HG02840 (cell line): ENCODE results near the gene SRCAP.

Experiments
- ATAC-seq: cut with Tn5 transposase; IDR thresholded peaks from one replicate; pipeline ENCODE4 v1.9.1; 2021; ENCODE audit warnings: mild to moderate bottlenecking, moderate library complexity, moderate number of reproducible peaks; ENCODE audit not compliant: unreplicated experiment, low FRiP score

SRCAP gene

GRCh38 chr16:30698816-30699614 lies at the start of gene SRCAP:
SRCAP (plus strand) TSS chr16:30699171; CDS start chr16:30700825, 1,654 bp downstream.
- ATAC-seq: peak; percentile 29

- ATAC-seq: no peak
These were observed 49.1 kb upstream of the SRCAP start for GRCh38 chr16:30649725-30650368.

DNA sequence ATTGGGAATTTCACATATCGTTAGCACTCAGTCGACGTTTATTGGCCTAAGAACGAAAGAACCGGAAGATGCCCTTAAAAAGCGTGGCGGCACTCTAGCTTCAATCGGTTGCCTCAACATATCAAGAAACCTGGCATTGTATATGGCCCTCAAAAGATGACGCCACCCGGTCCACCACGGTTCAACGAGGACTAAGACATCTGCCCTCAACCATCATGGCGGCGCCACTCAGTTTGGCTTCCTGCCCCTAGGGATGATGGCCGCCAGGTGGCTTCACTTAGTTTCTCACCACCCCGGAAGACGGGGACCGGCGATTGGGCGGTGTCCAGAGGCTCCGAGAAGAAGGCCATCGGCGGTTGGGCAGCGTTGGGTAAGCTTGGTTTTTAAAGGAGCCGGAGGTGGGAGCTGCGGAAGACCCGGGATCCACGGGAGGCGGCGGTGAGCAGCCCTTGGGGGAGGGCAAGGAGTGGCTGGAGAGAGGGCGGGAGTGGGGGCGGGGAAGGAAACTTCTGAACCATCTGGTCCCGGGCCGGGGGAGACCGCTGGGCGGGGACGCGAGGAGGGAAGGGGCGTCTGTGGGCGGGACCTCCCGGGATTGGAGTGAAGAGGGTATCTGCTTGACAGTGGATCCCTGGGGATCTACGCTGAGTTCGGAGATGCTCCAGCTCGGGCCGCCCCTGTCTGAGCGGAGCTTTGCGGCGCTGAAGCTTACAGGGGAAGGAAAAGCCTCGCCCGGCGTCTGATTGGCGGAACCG lies 48.4 kb upstream of the SRCAP start, which contains the start of gene PRR14:
Gene PRR14, plus strand, starts transcription at position 592 of the 755 bp plus-strand sequence. CDS start 686 bp downstream, outside the sequence.
- peak; percentile 74 for ATAC-seq

GRCh38 chr16:30651124-30652004 lies 47.6 kb upstream of the SRCAP start:
- ATAC-seq: peak; percentile 45

- no peak for ATAC-seq
These were observed 47.0 kb upstream of the SRCAP start for GRCh38 chr16:30652005-30652296.

- no peak for ATAC-seq
These were observed 46.3 kb upstream of the SRCAP start for GRCh38 chr16:30652718-30653117.

- ATAC-seq: no peak
These were observed 44.1 kb upstream of the SRCAP start for GRCh38 chr16:30654856-30655255.

GRCh38 chr16:30655815-30656347 lies 43.1 kb upstream of the SRCAP start:
- ATAC-seq: no peak

GRCh38 chr16:30656388-30656787 lies 42.6 kb upstream of the SRCAP start:
- no peak for ATAC-seq

DNA sequence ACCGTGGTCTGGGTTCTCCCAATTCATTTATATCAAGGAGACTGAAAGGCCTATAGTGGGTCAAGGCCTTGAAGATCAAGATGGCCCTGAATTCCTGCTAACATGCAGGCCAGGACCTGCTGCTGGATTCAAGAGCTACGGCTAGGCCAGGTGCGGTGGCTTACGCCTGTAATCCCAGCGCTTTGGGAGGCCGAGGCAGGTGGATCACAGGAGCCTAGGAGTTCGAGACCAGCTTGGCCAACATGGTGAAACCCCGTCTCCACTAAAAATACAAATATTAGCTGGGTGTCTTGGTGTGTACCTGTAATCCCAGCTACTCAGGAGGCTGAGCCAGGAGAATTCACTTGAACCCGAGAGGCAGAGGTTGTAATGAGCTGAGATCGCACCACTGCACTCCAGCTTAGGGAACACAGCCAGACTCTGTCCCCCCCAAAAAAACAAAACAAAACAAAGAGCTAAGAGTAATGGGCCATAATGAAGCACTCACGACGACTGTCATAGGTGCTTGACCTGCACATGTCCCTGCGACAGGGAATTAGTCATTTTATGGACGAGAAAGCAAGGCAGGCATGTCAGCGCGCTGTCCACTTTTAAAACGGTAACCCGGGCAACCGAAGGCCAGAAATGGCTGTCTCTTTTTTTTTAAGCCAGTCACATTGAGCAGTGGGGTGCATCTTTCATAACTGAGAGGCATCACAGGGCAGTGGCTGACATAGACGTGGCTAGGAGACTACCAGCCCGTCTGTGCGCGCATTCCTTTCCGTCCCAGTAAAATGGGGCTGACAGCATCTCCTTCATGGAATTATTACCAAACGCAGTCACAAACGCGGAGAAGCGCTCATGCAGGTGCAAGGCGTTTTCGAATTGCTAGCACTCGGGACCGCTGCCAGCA lies 41.8 kb upstream of the SRCAP start:
- ATAC-seq: no peak

DNA sequence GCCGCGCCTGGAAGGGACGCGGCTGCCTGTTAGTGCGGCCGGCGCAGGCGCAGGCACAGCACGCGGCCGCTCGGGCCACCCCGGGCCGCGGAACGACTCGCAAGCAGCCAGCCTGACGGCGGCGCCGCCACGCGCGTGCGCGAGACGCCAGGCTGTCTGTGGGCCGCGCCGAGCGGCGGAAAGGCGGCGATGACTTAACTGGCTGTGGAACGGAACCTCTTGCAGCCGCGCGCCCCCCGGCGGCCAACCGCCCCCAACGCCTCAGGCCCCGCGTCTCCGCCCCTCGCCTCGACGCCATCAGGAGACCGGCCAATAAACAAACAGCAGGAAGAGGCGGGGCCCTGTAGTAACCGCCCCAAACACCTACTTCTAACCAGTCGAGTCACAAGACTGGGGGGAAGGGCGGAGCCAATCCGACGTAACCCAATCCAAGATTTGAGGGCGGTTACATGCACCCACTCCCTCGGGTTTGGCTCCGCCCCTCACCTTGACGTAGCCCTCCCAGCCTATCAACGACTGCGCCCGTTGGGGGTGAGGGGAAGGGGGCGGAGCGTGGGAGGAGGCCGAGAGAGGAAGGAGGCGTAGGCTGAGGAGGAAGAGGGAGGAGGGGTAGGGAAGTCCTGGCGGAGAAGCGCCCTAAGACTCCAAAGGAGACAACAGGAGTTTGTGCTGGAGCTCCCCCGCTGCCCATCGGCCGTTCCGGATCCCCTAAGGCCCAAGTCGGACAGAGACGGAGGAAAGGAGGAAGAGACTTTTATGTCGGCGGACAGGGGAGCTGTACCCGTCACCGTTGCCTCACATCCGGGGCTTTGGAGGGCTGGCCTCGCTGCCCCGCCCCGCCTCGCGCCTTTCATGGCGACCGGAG lies 40.9 kb upstream of the SRCAP start, which contains the start of gene FBRS:
Gene FBRS, plus strand, starts transcription at position 566 of the 865 bp plus-strand sequence. CDS start 1,088 bp downstream, outside the sequence.
- peak; percentile 66 for ATAC-seq

- ATAC-seq: peak; percentile 19
These were observed 40.1 kb upstream of the SRCAP start for GRCh38 chr16:30658731-30659506.

DNA sequence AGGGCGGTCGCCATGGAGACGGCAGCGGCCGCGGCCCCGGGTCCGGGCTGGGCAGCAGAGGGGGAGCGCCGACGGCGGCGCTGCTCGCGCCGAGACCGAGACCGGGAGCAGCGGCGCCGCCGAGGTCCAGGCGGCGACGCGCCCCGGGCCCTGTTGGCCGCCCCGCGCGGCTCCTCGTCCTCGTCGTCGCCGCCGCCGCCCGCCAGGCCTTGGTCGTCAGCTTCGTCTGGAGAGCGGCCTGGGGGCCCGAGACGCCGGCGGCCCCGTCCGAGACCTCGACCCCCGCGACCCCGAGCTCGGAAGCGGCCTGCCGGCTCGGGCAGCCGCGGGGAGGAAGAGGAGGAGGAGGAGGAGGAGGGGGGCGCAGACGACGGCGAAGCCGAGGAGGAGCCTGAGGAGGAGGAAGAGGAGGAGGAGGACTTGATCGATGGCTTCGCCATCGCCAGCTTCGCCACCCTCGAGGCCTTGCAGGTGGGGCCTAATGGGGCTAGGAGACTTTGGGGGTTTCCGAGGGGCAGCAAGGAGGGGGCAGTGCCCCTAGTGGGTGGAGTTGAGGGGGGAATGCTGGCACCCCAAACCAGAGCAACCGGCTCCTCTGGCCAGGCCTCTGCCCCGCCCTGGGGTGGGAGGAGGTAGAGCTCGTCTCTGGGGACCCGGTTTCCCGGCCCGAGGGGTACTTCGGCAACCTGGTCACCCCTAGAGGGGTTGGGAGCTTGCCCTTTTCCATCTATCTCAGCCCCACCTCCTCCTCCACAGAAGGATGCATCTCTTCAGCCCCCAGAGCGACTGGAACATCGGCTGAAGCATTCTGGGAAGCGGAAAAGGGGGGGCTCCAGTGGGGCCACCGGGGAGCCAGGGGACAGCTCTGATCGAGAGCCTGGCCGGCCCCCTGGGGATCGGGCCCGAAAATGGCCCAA lies 39.2 kb upstream of the SRCAP start:
- no peak for ATAC-seq

DNA sequence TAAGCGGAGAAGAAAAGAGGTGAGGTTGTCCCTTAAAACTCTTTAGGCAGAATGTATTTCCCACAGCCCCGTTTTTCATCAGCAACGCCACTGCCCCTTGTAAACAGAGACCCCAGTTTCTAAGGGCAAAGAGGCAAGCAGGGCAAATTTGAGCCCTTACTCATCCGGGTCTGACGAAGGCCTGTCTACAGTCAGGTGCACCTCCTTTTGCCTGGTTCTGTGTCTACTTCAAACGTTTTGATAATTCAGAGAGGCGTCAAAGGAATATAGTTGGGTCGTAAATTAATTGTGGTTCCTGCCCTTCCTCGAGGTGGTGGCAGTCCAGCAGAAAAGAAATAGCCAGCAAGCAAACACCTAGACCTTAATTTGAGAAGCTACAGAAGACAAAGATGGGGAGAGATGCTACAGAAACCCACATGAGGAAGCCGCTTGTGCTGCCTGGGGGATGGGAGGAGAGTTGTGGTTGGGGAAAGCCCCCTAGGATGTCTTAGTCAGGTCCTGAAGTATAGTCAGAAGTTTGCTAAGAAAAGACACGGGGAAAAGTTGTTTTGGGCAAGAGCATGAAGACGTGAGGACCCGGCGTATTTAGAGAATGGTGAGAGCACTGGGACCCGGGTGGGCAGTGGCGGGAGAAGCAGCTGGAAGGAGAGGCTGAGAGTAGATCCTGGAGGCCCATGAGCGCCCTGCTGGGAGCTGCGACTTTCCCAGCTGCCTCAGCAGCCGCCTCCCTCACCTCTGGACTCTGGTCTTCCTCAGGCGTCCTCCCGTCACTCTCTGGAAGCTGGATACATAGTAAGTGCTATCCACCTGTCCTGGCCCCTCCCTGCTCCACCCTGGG lies 38.3 kb upstream of the SRCAP start:
- ATAC-seq: no peak

GRCh38 chr16:30662449-30662848 lies 36.5 kb upstream of the SRCAP start:
- no peak for ATAC-seq
